ENCODE results near the gene ST7. TPM values are rescaled to one million over a fixed set of nuclear protein-coding genes. Genes with fewer than 3 reads are reported as not detected.

Gene ST7
- total and polyA plus RNA-seq, 2 of the 8 experiments (the other 6 are each of a cell fraction or from before 2014, with no cell fraction given): 16.3 to 18.0 TPM

DNA sequence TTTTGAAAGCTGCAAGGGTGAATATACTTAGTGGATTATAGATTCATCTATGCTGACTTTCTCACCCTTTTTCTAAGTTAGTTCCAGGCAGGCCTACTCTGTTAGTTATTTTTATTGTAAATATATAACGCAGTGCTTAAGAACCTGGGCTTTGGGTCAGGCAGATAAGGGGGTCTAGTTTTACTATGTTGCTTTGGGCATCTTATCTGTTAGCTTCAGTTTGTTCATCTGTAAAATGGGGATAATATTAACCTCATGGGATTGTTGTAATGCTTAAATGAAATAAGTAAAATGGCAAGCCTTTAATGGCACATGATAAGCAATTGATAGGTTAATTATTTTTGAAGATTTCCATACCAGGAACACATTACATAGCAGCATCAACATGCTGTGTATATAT, 79.5 kb downstream of the ST7 start (continued):
- TF ChIP-seq SUZ12 (IDR thresholded peaks at IDR 0.05; ENCODE audit: low read length): no peak
- TF ChIP-seq RNF2 (IDR thresholded peaks at IDR 0.05; ENCODE audit: borderline replicate concordance, low read depth, low read length, missing control alignments, poor library complexity, severe bottlenecking): no peak

Measured in H1 (cell line).